Measurements from ENCODE around the gene REEP2.

The REEP2 gene

GRCh38 chr5:138448481-138449398 lies 9.9 kb downstream of the REEP2 start:
- DNase-seq: no peak

DNA sequence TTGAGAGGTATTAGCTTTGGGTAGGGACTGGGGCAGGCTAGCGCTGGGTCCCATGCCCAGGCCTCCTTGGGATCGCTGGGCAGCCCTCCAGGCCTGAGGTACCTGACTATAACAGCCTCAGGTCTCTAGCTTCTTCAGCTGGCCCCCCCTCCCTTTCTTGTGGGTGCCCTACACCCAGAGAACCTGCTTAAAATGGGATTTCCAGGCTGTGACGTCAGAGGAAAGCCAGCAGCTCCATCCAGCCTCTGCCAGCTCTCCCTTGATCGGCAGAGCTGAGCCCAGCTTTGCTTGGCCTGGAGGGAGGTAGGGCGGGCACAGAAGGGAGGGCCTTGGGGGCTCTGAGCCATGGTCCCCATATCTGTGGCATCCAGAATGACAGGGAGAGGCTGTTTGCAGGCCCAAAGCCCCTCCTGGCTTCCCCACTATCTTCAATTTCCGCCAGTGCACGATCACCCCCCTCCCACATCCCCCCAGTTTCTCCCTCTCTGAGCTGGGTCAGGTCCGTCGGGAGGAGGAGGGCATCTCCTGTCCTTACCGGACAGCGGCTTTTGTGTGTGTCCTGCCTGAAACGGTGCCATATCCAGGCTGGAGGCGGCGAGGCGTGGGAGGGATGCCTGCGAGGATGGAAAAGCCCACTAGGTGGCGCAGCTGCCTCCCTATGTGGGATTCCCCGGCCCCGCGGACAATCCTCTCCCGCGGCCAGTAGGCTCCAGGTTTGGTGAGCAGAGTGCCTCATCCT lies 10.8 kb downstream of the REEP2 start:
- DNase-seq: peak; percentile 15 to 74 (median 61)

- no peak for DNase-seq
Observed at GRCh38 chr5:138450971-138451370, 12.1 kb downstream of the REEP2 start.

DNA sequence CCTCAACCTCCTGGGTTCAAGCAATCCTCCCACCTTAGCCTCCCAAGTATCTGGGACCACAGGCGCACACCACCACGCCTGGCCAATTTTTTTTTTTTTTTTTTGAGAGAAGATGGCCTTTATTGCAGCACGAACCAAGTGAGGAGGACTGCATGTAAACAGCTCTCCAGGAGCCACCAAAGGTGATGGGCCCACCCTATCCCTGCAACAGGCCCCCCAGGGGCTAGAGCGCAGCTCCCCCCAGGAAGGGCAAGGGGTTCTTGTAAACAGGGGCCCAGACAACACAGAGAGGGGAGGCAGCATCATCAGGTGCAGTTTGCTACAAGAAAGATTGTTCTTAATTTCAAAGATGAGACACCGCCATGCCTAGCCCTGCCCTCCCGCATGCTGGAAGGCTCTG lies 13.9 kb downstream of the REEP2 start:
- DNase-seq: no peak

- no peak for DNase-seq
Observed at GRCh38 chr5:138453590-138453989, 14.7 kb downstream of the REEP2 start.

- DNase-seq: no peak
Observed at GRCh38 chr5:138454121-138454520, 15.3 kb downstream of the REEP2 start.

- no peak for DNase-seq
Observed at GRCh38 chr5:138455232-138455930, 16.5 kb downstream of the REEP2 start.

- DNase-seq: no peak
Observed at GRCh38 chr5:138457531-138458275, 18.8 kb downstream of the REEP2 start.

DNA sequence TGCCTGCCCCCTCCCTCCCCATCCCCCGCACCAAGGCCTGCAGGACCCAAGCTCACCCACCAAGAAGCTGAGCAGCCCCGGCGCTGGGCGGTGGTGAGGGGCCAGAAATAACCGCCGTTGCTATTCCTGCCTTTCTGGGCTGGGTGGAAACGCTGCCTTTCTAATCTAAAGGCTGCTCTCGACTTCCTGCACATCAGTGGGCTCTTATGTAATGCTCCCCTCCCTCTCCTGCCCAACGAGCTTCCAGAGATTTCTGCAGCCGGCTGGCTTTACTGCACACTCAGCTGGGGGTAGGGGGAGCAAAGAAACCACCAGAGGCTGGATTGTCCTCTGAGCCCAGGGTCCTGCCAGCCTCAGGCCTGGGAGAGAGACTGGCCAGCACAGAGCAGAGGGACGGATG lies 19.5 kb downstream of the REEP2 start:
- peak in 2 of 6 experiments; percentile 6 to 23 for DNase-seq

DNA sequence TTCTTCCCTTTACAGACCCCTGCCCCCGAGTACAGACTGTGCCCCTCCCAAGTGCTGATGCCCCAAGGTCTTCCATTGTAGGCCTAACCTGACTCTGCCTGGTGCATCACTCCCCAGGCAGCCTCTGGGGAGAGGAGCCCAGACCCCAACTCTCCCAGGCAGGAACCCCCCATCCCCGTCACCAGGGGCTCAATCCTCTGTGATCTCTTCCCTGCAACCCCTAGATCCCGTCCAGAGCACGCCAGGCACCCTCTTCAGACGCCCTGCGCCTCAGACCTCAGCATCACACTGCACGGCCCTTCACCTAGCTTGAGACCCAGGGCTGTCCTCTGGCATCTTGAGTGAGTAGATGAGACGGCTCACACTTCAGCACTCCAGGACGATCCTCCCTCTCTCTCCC lies 20.0 kb downstream of the REEP2 start:
- peak in 1 of 6 experiments; percentile 34 for DNase-seq

- peak; percentile 44 to 76 (median 57) for DNase-seq
Observed at GRCh38 chr5:138459311-138459933, 20.6 kb downstream of the REEP2 start.

GRCh38 chr5:138460032-138460693 lies 21.3 kb downstream of the REEP2 start:
- DNase-seq: no peak

GRCh38 chr5:138461343-138462125 lies 22.7 kb downstream of the REEP2 start:
- DNase-seq: no peak

DNA sequence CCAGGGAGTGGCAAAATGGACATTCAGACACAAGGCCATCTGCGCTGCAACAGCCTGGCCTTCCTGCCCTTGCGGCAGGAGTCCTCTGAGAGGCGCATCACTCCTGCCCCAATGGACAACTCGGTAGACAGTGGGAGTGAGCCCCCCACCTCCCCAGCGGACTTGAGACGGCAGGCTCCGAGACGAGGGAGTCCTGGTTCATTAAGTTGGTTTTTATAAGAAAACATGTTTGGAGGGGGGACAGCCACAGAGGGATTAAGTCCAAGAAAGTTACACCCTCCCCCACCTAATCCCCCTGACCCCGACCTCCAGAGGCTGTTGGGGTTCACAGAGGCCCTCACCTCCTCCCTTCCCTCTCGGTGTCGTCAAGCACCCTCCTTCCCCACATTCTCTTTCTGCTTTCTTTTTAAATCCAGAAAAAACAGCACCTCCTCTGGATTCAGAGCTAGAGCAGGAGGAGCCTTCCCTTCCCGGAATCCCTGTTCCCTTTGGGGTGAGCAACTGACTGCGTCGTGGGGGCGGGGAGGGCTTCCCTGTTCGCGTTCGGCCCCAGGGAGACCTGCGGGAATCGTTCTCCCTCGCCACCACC lies 24.7 kb downstream of the REEP2 start:
- no peak for DNase-seq

DNA sequence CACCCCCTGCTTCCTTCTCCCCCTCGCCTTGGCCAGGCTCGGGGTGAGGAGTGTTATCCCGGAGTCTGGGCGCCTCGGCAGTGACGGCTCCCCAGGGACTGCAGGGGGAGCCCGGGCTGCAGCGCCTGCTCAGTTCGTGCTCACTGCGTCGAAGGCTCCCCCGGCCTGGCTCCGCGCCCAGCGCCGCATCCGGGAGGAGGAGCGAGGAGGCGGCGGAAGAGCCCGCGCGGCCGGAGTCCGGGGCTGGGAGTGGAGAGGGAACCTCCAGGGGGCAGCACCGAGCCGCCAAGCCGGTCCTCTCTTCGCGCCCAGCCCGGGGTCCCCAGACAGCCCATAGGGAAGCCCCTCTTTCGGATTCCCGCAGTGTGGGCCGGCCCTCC lies 25.1 kb downstream of the REEP2 start:
- DNase-seq: peak; percentile 85 to 95 (median 88)

- DNase-seq: peak; percentile 95 to 100 (median 98)
Observed at GRCh38 chr5:138464388-138465260, 25.8 kb downstream of the REEP2 start.

DNA sequence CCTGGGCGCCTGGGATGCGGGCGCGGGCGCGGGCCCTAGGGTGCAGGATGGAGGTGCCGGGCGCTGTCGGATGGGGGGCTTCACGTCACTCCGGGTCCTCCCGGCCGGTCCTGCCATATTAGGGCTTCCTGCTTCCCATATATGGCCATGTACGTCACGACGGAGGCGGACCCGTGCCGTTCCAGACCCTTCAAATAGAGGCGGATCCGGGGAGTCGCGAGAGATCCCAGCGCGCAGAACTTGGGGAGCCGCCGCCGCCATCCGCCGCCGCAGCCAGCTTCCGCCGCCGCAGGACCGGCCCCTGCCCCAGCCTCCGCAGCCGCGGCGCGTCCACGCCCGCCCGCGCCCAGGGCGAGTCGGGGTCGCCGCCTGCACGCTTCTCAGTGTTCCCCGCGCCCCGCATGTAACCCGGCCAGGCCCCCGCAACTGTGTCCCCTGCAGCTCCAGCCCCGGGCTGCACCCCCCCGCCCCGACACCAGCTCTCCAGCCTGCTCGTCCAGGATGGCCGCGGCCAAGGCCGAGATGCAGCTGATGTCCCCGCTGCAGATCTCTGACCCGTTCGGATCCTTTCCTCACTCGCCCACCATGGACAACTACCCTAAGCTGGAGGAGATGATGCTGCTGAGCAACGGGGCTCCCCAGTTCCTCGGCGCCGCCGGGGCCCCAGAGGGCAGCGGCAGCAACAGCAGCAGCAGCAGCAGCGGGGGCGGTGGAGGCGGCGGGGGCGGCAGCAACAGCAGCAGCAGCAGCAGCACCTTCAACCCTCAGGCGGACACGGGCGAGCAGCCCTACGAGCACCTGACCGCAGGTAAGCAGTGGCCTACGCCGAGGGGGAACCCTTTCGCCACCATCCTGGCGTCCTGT lies 26.6 kb downstream of the REEP2 start, which contains the start of gene EGR1:
TSS of gene EGR1 (plus strand) at position 219 of the 864 bp plus-strand sequence. CDS start at position 502, 283 bp downstream.
- peak; percentile 95 to 100 (median 98) for DNase-seq
